GM18951 (cell line): Measurements from ENCODE around the gene MEIS1.

Source experiments
- POLR2A ChIP-seq: IDR thresholded peaks from 4 replicates; pipeline ENCODE4 v1.6.1; 2011; ENCODE audit warnings: mild to moderate bottlenecking; ENCODE audit not compliant: insufficient read length, insufficient read depth; ENCODE audit errors: extremely low read depth
- in situ Hi-C: fragments of 300-500 bp; cut with MboI; formaldehyde crosslinking; loops from one replicate; pipeline ENCODE4 v1.12.0; 2022; ENCODE audit warnings: low sequenced_read_pairs, mixed read lengths, inconsistent platforms; ENCODE audit not compliant: unreplicated experiment

MEIS1 gene

DNA sequence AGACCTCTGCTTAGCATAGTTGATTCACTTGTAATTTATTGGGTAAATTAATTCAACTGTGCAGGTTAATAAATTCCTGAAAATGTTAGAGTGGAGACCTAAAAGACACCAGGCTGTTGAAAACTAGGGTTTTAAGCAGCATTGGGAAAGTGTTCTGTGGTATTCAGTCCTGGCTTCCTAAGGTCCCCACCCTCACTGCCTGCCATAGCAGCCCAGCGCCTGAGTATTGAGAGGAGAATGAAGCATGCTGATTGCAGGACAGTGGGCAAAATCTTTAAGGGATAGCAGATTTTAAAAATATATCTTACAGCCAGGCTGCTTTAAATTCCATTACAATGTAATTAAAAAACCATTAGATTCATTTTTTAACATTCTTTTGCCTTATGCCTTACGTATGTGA, 20.6 kb downstream of the MEIS1 start:
- in situ Hi-C loops: no loop called here
- TF ChIP-seq POLR2A: no peak

DNA sequence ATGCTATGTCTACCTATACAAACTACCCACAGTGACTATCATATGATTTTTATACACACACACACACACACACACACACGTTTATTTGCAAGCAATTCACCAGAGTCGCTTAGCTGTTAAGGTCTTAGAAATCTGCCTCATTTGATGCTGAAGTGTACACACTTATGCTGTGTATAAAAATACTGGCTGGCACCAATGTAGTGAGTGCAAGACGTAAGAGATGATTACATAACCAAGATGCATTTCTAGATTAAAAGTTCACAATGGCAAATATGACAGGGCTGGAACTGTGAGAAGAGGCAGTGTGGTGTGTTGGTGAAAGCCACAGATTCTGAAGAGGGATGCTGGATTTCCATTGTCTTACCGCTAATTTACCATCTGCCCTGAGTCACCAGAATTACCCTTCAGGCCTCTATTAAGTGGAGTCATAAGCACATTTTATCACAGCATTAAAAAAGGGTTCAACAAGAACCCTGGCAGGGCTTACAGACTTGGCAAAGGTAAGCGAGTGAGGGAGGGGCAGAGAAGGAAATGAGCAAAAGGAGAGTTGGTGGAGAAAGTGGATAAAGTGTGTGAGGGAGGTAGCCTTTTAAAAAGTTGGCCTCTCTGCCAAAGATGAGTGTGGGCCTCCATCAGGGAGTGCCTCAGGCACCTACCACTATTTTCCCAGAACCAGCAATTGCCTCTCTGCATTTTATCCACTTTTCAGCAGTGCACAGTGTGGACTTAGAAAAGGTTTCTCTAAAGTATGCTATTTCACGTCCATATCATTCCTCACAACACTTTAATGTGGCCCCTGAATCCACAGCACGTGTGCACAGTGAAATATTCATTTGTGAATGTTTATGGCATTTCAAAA, 21.5 kb downstream of the MEIS1 start:
- in situ Hi-C loops: no loop called here
- no peak for TF ChIP-seq POLR2A

DNA sequence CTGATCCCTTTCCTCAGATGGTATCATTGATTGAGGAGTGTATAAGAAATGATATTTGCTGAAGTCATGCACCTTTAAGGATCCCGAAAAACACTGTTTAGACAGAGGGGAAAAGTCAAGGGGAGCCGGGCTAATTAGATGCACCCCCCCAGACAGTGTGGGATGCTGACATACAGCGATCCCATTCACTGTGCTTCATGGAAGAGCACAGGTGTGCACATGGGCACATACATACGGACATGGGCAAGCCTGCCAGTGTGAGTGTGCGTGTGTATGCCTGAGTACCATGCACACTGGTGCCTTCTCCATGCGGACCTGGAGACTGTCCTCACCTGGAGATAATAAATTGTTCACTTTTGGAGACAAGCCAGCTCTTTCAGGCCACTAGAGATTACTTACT, 22.6 kb downstream of the MEIS1 start:
- in situ Hi-C loops: no loop called here
- TF ChIP-seq POLR2A: no peak

DNA sequence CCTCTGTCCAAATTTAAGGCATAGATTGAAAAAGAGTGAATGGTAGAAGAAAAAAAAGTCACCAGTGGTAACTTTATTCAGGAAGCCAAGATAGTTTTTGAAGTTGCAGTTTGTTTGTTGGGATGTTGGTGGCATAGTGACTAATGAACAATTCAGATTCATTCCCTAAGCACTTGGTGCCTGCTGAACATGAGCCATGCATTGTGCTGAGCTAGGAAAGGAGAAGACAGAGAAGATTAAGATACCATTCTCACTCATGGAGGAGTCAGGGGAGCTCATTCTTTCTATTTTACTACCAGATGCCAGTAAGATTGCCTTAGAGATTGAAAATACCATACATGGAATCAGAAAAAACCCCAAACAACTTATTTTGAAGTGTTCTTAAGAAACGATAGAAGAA, 25.1 kb downstream of the MEIS1 start:
- TF ChIP-seq POLR2A: no peak
- in situ Hi-C loops: no loop called here

- in situ Hi-C loops: no loop called here
- TF ChIP-seq POLR2A: no peak
Observed at GRCh38 chr2:66461001-66461663, 26.2 kb downstream of the MEIS1 start.

DNA sequence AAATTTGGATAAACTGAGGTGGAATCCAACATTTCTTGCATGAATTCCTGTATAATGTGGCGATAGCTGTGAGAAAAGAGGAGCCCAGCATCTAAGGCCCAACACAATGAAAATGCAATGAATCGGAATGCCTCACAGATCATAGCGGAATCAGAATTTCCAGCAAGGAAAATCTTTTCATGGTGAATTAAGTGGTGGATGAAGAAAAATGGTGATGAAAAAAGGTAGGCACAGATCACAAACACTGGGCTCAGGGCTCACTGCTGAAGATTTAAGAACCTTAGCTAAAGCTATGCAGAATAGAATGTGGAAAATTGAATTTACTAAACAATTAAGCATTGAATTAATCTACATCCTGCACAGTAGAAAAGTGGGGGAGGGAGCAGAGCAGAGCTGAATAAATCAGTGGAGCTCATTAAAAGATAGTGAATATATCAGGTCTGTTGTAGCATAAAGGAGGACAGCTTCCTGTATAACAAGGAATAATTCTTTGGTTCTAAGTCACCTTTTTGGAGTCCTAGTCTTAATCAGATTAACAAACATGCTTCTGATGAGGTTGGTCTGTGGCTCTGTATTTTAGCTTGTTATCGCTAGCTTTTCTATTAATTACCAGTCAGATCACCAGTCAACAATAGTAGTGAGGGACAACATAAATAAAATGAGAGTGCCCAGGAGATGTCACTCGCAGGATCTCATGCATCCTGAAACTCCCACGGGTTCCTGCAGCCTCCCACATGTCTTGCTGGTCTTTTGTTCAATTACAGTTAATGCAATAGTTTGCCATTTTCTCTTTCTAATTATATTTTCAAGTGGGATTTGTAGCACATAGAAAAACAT, 27.0 kb downstream of the MEIS1 start:
- no peak for TF ChIP-seq POLR2A
- in situ Hi-C loops: no loop called here

GRCh38 chr2:66462501-66462825, 27.5 kb downstream of the MEIS1 start:
- TF ChIP-seq POLR2A: no peak
- in situ Hi-C loops: no loop called here

GRCh38 chr2:66463206-66463755, 28.4 kb downstream of the MEIS1 start:
- in situ Hi-C loops: no loop called here

DNA sequence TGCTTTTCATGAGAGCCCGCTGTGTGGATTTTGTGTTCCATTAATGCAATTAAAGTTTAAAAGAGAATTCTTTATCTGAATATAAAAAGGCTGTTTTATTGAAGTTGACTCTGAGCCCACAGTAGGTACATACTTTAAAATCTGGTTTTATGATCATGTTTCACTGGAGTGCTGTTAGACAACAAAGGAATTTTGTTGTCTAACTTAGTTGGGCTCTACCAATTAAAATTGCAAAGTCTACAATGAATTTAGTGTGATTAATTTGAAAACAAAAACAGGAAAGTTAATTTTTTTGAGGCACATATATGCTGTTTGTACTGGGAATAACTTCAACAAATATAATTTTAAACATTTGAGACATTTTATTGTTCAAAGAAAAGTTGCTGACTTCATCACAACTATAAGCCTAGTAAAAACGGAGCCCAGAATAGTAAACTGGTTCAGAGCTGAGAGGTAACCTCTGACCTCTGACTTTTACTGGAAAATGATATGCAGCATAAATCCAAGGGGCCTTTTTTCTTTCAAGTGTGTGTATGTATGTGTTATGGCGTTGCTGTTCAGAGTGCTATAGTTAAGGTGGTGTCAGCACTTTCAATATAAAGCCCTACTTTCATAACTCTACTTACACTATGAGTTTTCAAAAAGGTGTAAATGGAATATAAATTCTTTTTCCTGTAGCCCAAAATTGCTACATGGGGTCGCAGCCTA, 30.2 kb downstream of the MEIS1 start:
- in situ Hi-C loops: no loop called here
- no peak for TF ChIP-seq POLR2A

More at GRCh38 chr2:66463206-66463755, 28.4 kb downstream of the MEIS1 start:
- TF ChIP-seq POLR2A: no peak

DNA sequence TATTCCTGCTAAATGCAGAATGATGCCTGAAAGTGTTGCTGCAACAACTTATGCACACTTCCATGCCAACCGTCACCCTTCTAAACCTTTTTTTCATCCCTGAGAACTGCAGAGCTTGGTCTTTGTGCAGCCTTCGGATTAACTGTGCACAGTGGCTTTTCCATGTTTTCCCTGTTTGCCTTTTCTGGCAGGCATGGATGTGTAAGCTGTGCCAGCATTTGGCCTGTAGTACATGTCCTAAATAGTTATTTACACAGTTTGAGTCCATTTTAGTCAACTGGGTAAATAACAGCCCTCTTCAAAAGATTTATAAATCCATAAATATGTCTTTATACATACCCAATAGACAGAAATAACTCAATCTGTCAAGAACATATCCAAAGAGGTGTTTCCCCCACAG, 31.5 kb downstream of the MEIS1 start:
- no peak for TF ChIP-seq POLR2A
- in situ Hi-C loops: no loop called here

DNA sequence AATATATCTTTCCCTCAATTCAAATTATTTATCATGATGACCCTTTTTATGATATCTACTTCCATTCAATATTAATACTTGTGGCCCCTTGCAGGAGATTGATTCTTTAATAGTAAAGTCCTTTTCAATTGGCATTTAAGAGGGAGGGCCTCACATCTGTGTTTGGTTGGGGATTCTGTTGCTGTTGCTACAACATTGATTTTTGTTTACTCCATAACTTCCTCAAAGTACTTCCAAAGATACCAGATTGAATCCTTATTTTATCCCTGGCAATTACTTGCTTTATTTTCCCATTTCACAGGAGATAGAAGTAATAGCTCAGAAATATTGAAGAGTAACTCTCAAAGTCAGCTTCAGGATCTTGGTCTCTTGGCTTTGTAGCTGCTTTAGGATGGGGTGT, 32.8 kb downstream of the MEIS1 start:
- in situ Hi-C loops: no loop called here
- no peak for TF ChIP-seq POLR2A

DNA sequence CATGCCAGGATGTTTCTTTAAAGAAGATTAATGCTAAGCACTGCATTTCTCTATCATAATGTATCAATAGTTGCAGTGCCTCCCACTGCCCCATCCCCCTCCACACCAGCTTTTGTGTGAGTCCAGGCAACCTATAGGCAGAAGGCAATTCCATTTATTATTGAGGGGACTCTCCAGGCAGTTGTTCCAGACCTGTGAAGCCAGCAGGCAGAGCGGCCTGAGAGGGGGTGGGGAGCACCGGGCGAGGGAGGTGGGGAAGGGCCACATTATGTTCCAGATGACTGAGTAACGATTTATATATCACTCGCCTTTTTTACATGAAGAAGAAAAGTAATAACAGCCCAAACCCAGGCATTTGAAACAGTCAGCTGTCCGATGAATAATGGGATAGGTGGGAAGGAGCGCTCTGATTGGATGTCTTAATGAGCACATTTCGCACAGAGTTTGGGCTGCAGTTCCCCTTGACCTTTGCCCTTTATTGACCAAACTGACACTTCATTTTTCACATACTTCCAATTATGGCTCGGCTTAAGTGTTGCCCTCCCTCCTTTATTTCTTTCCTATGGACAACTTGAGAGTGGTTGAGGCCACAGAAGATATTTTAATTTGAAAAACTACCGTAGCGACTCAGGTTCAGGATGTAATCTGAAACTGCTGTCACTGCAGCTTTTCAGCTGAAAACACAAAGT, 34.4 kb downstream of the MEIS1 start:
- in situ Hi-C loops: no loop called here
- TF ChIP-seq POLR2A: no peak
